ENCODE results near the gene ATAT1. TPM values are rescaled to one million over a fixed set of nuclear protein-coding genes. Genes with fewer than 3 reads are reported as not detected.

ATAT1 gene
- total and polyA plus RNA-seq, 9 of the 15 experiments (the other 6 are each of a cell fraction or from before 2014, with no cell fraction given), result 0.65 to 5.8 (median 1.6) TPM

GRCh38 chr6:30616811-30617564, 9.7 kb upstream of the ATAT1 start, which contains the start of gene PPP1R10 (continued):
- TF ChIP-seq MIER1 (IDR thresholded peaks at IDR 0.05; ENCODE audit: low read depth) (no peak), ATF7 (IDR thresholded peaks at IDR 0.05) (no peak), SMARCA5 (IDR thresholded peaks at IDR 0.05) (no peak), GTF2B (IDR thresholded peaks at IDR 0.05; ENCODE audit: extremely low read depth, insufficient read length) (peak; percentile 97), E2F4 (CRISPR knock-in tag; IDR thresholded peaks at IDR 0.05; ENCODE audit: low read depth) (0 out of 2 replicates have a peak, but pooled peaks have one; percentile 36), SAP30 (IDR thresholded peaks at IDR 0.05; ENCODE audit: borderline replicate concordance, insufficient read depth, low read depth, low read length, poor library complexity, severe bottlenecking) (no peak), CUX1 (CRISPR knock-in tag; IDR thresholded peaks at IDR 0.05) (no peak), ZNF408 (CRISPR knock-in tag; IDR thresholded peaks at IDR 0.05; ENCODE audit: low read depth) (no peak), ETV6 (IDR thresholded peaks at IDR 0.05; ENCODE audit: borderline replicate concordance in 1 of 2, low read depth in 2 of 2, low read length in 1 of 2) (no peak; a peak in 1 of 4 replicates), ETV6 (CRISPR knock-in tag; IDR thresholded peaks at IDR 0.05; ENCODE audit: borderline replicate concordance) (peak; percentile 54; the same call in 1 of the 2 replicates), EWSR1 (IDR thresholded peaks at IDR 0.05; ENCODE audit: borderline replicate concordance, low read depth, partially characterized antibody) (no peak), NBN (IDR thresholded peaks at IDR 0.05; ENCODE audit: low read depth) (peak; percentile 72; the same call in 1 of the 2 replicates), MEF2D (tag; conservative IDR thresholded peaks at IDR 0.05; ENCODE audit: low read depth) (peak; percentile 65), ZNF324 (CRISPR knock-in tag; IDR thresholded peaks at IDR 0.05) (peak; percentile 64), CCAR2 (IDR thresholded peaks at IDR 0.05; ENCODE audit: low read depth, low read length) (no peak), WHSC1 (IDR thresholded peaks at IDR 0.05; ENCODE audit: low read length) (no peak), HDAC6 (IDR thresholded peaks at IDR 0.05; ENCODE audit: low read depth, low read length) (no peak), GATA2 (CRISPR knock-in tag; IDR thresholded peaks at IDR 0.05) (0 out of 2 replicates have a peak, but pooled peaks have one; percentile 51), GMEB1 (CRISPR knock-in tag; IDR thresholded peaks at IDR 0.05) (peak; percentile 68)

Data from K562 (cell line).